Brain pericyte (primary cell): ENCODE data around the gene KLF8.
"Not testable (repeated sequence)": the region's sequence is repeated elsewhere in the genome, so short reads cannot be mapped to it uniquely, and the experiment has no call there.

Experiments
- DNase-seq: peaks from one replicate; pipeline ENCODE4 v3.0.0-alpha.2; 2012; ENCODE audit warnings: low read depth, low spot score

Gene KLF8

GRCh38 chrX:56232221-56233082, at the start of gene KLF8:
TSS of gene KLF8 (plus strand) at chrX:56232356. CDS start at chrX:56233335, 979 bp downstream.
- DNase-seq = no peak

- DNase-seq = not testable (repeated sequence)
Measured at GRCh38 chrX:56206945-56207344, 25.2 kb upstream of the KLF8 start.

GRCh38 chrX:56211701-56212100, 20.5 kb upstream of the KLF8 start:
- no peak for DNase-seq

- DNase-seq = no peak
Measured at GRCh38 chrX:56216332-56216731, 15.8 kb upstream of the KLF8 start.

GRCh38 chrX:56219700-56220099, 12.5 kb upstream of the KLF8 start:
- DNase-seq = no peak

- DNase-seq = no peak
Measured at GRCh38 chrX:56221101-56221500, 11.1 kb upstream of the KLF8 start.

GRCh38 chrX:56222473-56223000, 9.6 kb upstream of the KLF8 start:
- DNase-seq = no peak

- DNase-seq = no peak
Measured at GRCh38 chrX:56226980-56227379, 5.2 kb upstream of the KLF8 start.

- no peak for DNase-seq
Measured at GRCh38 chrX:56228914-56229313, 3.2 kb upstream of the KLF8 start.

GRCh38 chrX:56231537-56232090, 542 bp upstream of the KLF8 start:
- DNase-seq = no peak

- DNase-seq = no peak
Measured at GRCh38 chrX:56233100-56233499, 944 bp downstream of the KLF8 start.

- no peak for DNase-seq
Measured at GRCh38 chrX:56233682-56234081, 1.5 kb downstream of the KLF8 start.

- DNase-seq = no peak
Measured at GRCh38 chrX:56248492-56248891, 16.3 kb downstream of the KLF8 start.

GRCh38 chrX:56253832-56254703, 21.9 kb downstream of the KLF8 start:
- no peak for DNase-seq

GRCh38 chrX:56268888-56269287, 36.7 kb downstream of the KLF8 start:
- DNase-seq = no peak

- no peak for DNase-seq
Measured at GRCh38 chrX:56278692-56279091, 46.5 kb downstream of the KLF8 start.

- DNase-seq = no peak
Measured at GRCh38 chrX:56279863-56280262, 47.7 kb downstream of the KLF8 start.

GRCh38 chrX:56281789-56282188, 49.6 kb downstream of the KLF8 start:
- no peak for DNase-seq

- DNase-seq = no peak
Measured at GRCh38 chrX:56284269-56284668, 52.1 kb downstream of the KLF8 start.

GRCh38 chrX:56288608-56289007, 56.5 kb downstream of the KLF8 start:
- DNase-seq = no peak

- DNase-seq = no peak
Measured at GRCh38 chrX:56289449-56289848, 57.3 kb downstream of the KLF8 start.

- DNase-seq = no peak
Measured at GRCh38 chrX:56308726-56309125, 76.6 kb downstream of the KLF8 start.
